Ishikawa (cell line): ENCODE data around the gene ANKRD27.

Experiments used
- EP300 ChIP-seq: IDR thresholded peaks from 2 replicates; pipeline ENCODE4 v1.6.1; 2012; ENCODE audit warnings: borderline replicate concordance
- FOXM1 ChIP-seq: IDR thresholded peaks from 2 replicates; pipeline ENCODE4 v1.6.1; 2012; ENCODE audit warnings: low read depth, borderline replicate concordance
- TCF12 ChIP-seq: IDR thresholded peaks from 2 replicates; pipeline ENCODE4 v1.6.1; 2012; ENCODE audit warnings: low read depth

DNA sequence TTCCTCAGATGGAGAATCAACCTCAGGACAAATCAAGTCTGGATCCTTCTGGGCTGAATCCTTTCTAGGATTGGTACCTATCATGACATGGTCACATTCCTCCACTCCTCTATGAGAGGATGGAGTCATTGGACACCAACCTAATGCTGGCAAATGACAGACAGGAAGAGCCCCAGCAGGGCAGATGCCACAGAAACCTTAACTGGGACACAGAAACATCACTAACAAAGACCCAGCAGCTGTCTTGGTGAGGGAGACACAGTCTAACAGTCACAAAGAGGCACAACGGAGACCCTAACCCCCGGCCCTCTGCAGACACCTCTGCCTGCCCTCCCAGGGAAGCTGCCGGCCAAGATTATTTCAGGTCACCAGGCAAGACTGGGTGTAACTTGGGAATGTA is 2.1 kb downstream of the ANKRD27 start:
- TF ChIP-seq TCF12 (no peak), FOXM1 (no peak), EP300 (no peak)
